GM12878 (cell line): ENCODE measurements around the gene PRTFDC1. TPM values are rescaled to one million over a fixed set of nuclear protein-coding genes. Genes with fewer than 3 reads are reported as not detected.

Experiments
- ATAC-seq: fragments of 200-7000 bp; cut with Tn5 transposase; 3 replicates; pipeline ENCODE4 v1.9.1; 2020; ENCODE audit warnings: mild to moderate bottlenecking, moderate library complexity
- BruUV-seq: library from RNA; stranded (reverse); fragments of 400-500 nt; replicated peaks from 2 replicates; lab custom pipeline; 2021; lab: Mats Ljungman, UMichigan
- CTCF ChIA-PET: fragments of 300-600 bp; sonication (Branson Sonifier 250); formaldehyde crosslinking; extraction: SDS; loops from one replicate; lab custom pipeline; 2021; ENCODE audit warnings: inconsistent platforms; lab: Yijun Ruan, JAX
- POLR2A ChIA-PET: fragments of 350-600 bp; formaldehyde crosslinking; extraction: SDS; loops from one replicate; lab custom pipeline; 2021; ENCODE audit warnings: inconsistent platforms; lab: Charles Lee
- RAD21 ChIA-PET: fragments of 300-600 bp; sonication (Branson Sonifier 250); formaldehyde crosslinking; loops from one replicate; lab custom pipeline; 2023; ENCODE audit warnings: antibody characterized with exemption; ENCODE audit not compliant: unreplicated experiment; lab: Charles Lee
- SMC1A ChIA-PET: fragments of 300-600 bp; sonication (Branson Sonifier 250); formaldehyde crosslinking; loops from one replicate; lab custom pipeline; 2023; ENCODE audit not compliant: unreplicated experiment, uncharacterized antibody; lab: Charles Lee
- DNase-seq: peaks from one replicate; pipeline ENCODE4 v3.0.0-alpha.2; 2011; ENCODE audit warnings: low read depth, low spot score
- FAIRE-seq: peaks from 3 replicates; lab custom pipeline; 2011; peaks lifted over from hg19 to GRCh38; lab: Jason Lieb, UNC
- H2AFZ ChIP-seq: 2 replicates; pipeline ENCODE4 v1.6.0; 2011; ENCODE audit warnings: low read depth, low read length, control low read depth; ENCODE audit not compliant: control insufficient read depth
- H3K27ac ChIP-seq: 2 replicates; pipeline ENCODE4 v1.5.1; 2011; ENCODE audit warnings: control low read depth; ENCODE audit not compliant: control insufficient read depth, insufficient read depth
- H3K27me3 ChIP-seq, 2 experiments: replicated peaks in 1 of 2; 2 replicates each; pipeline versions ENCODE4 v1.6.0 to v1.6.1; 2011; ENCODE audit warnings: low read length in 1 of 2; ENCODE audit not compliant: control insufficient read depth in 2 of 2, insufficient read depth in 2 of 2
- H3K36me3 ChIP-seq, 2 experiments: 2 replicates each; pipeline ENCODE4 v1.5.1; 2011; ENCODE audit warnings: low read length in 1 of 2; ENCODE audit not compliant: control insufficient read depth in 2 of 2, insufficient read depth in 2 of 2
- H3K4me1 ChIP-seq: 2 replicates; pipeline ENCODE4 v1.6.1; 2011; ENCODE audit warnings: mild to moderate bottlenecking, low read length, moderate library complexity, mixed read lengths; ENCODE audit not compliant: control insufficient read depth, insufficient read depth
- H3K4me2 ChIP-seq: 2 replicates; pipeline ENCODE4 v1.6.0; 2011; ENCODE audit warnings: control low read depth; ENCODE audit not compliant: control insufficient read depth, insufficient read depth
- H3K4me3 ChIP-seq: fragments of 200-600 bp; sonication (generic); 2 replicates; pipeline ENCODE4 v1.5.1; 2016
- H3K79me2 ChIP-seq: 2 replicates; pipeline ENCODE4 v1.6.0; 2011; ENCODE audit warnings: low read length; ENCODE audit not compliant: control insufficient read depth, insufficient read depth
- H3K9ac ChIP-seq: 2 replicates; pipeline ENCODE4 v1.8.0; 2011; ENCODE audit warnings: low read length, control low read depth, mixed read lengths; ENCODE audit not compliant: control insufficient read depth, insufficient read depth
- H3K9me3 ChIP-seq: replicated peaks from 3 replicates; pipeline ENCODE4 v1.5.1; 2011; ENCODE audit warnings: mild to moderate bottlenecking, low read length; ENCODE audit not compliant: control insufficient read depth, insufficient read depth
- H4K20me1 ChIP-seq: 2 replicates; pipeline ENCODE4 v1.6.0; 2011; ENCODE audit not compliant: control insufficient read depth, insufficient read depth
- DPF2 ChIP-seq: fragments of 450-650 bp; IDR thresholded peaks from 2 replicates; pipeline ENCODE4 v1.6.1; 2017; ENCODE audit warnings: mild to moderate bottlenecking
- EZH2 ChIP-seq: IDR thresholded peaks from 2 replicates; pipeline ENCODE4 v1.6.1; 2012; ENCODE audit warnings: low read depth, mild to moderate bottlenecking, control low read depth, inconsistent platforms, low read length, borderline replicate concordance; ENCODE audit not compliant: control insufficient read depth
- FOS ChIP-seq: IDR thresholded peaks from 3 replicates; pipeline ENCODE4 v1.6.1; 2011; ENCODE audit warnings: borderline replicate concordance; ENCODE audit not compliant: insufficient read length; ENCODE audit errors: extremely low read depth
- GABPA ChIP-seq: IDR thresholded peaks from 2 replicates; pipeline ENCODE4 v1.6.1; 2014; ENCODE audit warnings: antibody characterized with exemption, low read depth, mild to moderate bottlenecking, inconsistent platforms
- GATAD2B ChIP-seq: fragments of 450-650 bp; conservative IDR thresholded peaks from 2 replicates; pipeline ENCODE4 v1.6.1; 2017; ENCODE audit warnings: low read depth, mild to moderate bottlenecking, moderate library complexity
- KDM1A ChIP-seq: fragments of 200-600 bp; sonication (generic); IDR thresholded peaks from 2 replicates; pipeline ENCODE4 v1.6.1; 2016; ENCODE audit warnings: borderline replicate concordance
- MYB ChIP-seq: fragments of 150-350 bp; IDR thresholded peaks from 2 replicates; pipeline ENCODE4 v1.6.1; 2014; ENCODE audit warnings: mild to moderate bottlenecking, low read depth, low read length, borderline replicate concordance
- NR2C2 ChIP-seq: IDR thresholded peaks from 2 replicates; pipeline ENCODE4 v1.6.1; 2011; ENCODE audit warnings: borderline replicate concordance, low read depth; ENCODE audit not compliant: control insufficient read depth, insufficient read length
- POLR2AphosphoS2 ChIP-seq: IDR thresholded peaks from 2 replicates; pipeline ENCODE4 v1.6.1; 2011; ENCODE audit warnings: low read depth, mild to moderate bottlenecking, low read length, improper control_type of control experiment, moderate library complexity
- RELA ChIP-seq: fragments of 450-650 bp; IDR thresholded peaks from 2 replicates; pipeline ENCODE4 v1.8.0; 2014; ENCODE audit warnings: borderline replicate concordance; ENCODE audit not compliant: partially characterized antibody
- ZSCAN29 ChIP-seq: fragments of 450-650 bp; IDR thresholded peaks from 2 replicates; pipeline ENCODE4 v1.6.1; 2017; ENCODE audit warnings: mild to moderate bottlenecking, moderate library complexity
- in situ Hi-C: fragments of 300-500 bp; cut with MboI; formaldehyde crosslinking; loops from 9 replicates; pipeline ENCODE4 v1.14.3; 2018; ENCODE audit warnings: mixed read lengths
- intact Hi-C: fragments of 100-400 bp; cut with micrococcal nuclease; formaldehyde crosslinking; loops from one replicate; pipeline ENCODE4 v1.14.2; 2022; ENCODE audit not compliant: unreplicated experiment
- polyA plus RNA-seq, 11 experiments: library from polyadenylated mRNA; depleted of rRNA in 4 of 11; unstranded in 6 of 11; stranded (reverse) in 5 of 11; fragments of >200 nt; fragmentation: Nextera tagmentation in 4 of 11; fragmentation: Illumina TruSeq in 1 of 11; extraction: Ambion mirVana in 4 of 11; extraction: Trizol in 1 of 11; gene quantifications; 1 replicate in 1 of 11; 2 replicates in 10 of 11; pipeline versions ENCODE4 v1.2.1 to v1.2.3, GENCODE V29; 2011 to 2016; ENCODE audit warnings: inconsistent platforms in 2 of 11, missing spikeins in 2 of 11, low read depth in 1 of 11
- total RNA-seq, 4 experiments: library from RNA; depleted of rRNA in 3 of 4; stranded (reverse); fragments of >200 nt in 3 of 4; fragmentation: Illumina TruSeq in 1 of 4; extraction: Trizol in 1 of 4; gene quantifications; 2 replicates each; pipeline versions ENCODE4 v1.2.1 to v1.2.3, GENCODE V29; 2013 to 2021
- TF ChIP-seq, protein P1 (sequence below): fragments of 450-650 bp; IDR thresholded peaks from 2 replicates; pipeline ENCODE4 v1.6.1; 2016; ENCODE audit warnings: mild to moderate bottlenecking
- TF ChIP-seq, protein P2 (sequence below): IDR thresholded peaks from 2 replicates; pipeline ENCODE4 v1.6.1; 2011; ENCODE audit warnings: low read depth, low read length, improper control_type of control experiment, borderline replicate concordance
- TF ChIP-seq, protein P3 (sequence below): IDR thresholded peaks from 2 replicates; pipeline ENCODE4 v1.6.1; 2012; ENCODE audit warnings: improper control_type of control experiment, low read depth, low read length; ENCODE audit not compliant: insufficient replicate concordance

Gene PRTFDC1
- total and polyA plus RNA-seq, 10 of the 15 experiments (the other 5 are each of a cell fraction or from before 2014, with no cell fraction given): 5.5 to 17.3 (median 11.3) TPM

DNA sequence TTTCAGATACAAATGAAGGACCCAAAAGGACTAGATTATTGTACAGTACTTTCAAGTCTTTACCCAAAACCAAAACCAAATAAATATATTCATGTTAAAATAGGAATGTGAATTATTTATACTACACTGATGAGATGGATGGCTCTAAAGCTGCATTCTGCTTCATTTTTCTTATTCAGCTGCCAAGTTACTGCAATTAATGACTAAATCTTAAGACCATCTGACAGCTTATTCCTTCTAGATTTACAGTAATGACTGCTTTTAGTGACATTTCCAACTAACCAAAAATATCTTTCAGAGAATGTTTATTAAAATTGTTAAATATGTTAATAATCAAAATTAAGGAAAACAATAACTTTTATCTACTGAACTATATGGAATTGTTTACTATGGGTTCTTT, 42.7 kb upstream of the PRTFDC1 start:
- no peaks in the 10 kb centered on the region for H3K9me3 ChIP-seq
- no peaks in the 10 kb centered on the region for H3K36me3 ChIP-seq
- POLR2A ChIA-PET: no interaction called here
- H3K4me3 ChIP-seq: no peak overlapping the region
- no peak overlapping the region for H2AFZ ChIP-seq
- no TSS peak for BruUV-seq
- ATAC-seq (no peak), DNase-seq (no peak), FAIRE-seq (no peak)
- H3K4me1 ChIP-seq: no peaks in the 10 kb centered on the region
- RAD21 ChIA-PET: interaction anchor here (1.0 to 1.3 kb wide), 2 partner anchors 43 to 352 kb away, joined by 3 read pairs; partner anchors contain the start of gene PRTFDC1
- SMC1A ChIA-PET: interaction anchor here (0.6 to 1.0 kb wide), 3 partner anchors 9 to 378 kb away, joined by 3 read pairs; no protein-coding TSS in a partner anchor
- H3K79me2 ChIP-seq: no peaks in the 10 kb centered on the region
- H4K20me1 ChIP-seq: no peaks in the 10 kb centered on the region
- intact Hi-C loops (no loop called here), in situ Hi-C loops (no loop called here)
- CTCF ChIA-PET: interaction anchor here (0.9 to 1.9 kb wide), 2 partner anchors 9 to 377 kb away, joined by 4 to 7 read pairs; no protein-coding TSS in a partner anchor
- H3K27me3 ChIP-seq: no peaks in the 10 kb centered on the region
- TF ChIP-seq MYB (no peak), NR2C2 (no peak), RELA (no peak), GABPA (no peak), EZH2 (no peak), DPF2 (no peak), ZSCAN29 (no peak), GATAD2B (no peak), KDM1A (no peak), FOS (no peak), POLR2AphosphoS2 (no peak)
- TF ChIP-seq, protein P1, sequence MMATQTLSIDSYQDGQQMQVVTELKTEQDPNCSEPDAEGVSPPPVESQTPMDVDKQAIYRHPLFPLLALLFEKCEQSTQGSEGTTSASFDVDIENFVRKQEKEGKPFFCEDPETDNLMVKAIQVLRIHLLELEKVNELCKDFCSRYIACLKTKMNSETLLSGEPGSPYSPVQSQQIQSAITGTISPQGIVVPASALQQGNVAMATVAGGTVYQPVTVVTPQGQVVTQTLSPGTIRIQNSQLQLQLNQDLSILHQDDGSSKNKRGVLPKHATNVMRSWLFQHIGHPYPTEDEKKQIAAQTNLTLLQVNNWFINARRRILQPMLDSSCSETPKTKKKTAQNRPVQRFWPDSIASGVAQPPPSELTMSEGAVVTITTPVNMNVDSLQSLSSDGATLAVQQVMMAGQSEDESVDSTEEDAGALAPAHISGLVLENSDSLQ: no peak
- TF ChIP-seq, protein P2, sequence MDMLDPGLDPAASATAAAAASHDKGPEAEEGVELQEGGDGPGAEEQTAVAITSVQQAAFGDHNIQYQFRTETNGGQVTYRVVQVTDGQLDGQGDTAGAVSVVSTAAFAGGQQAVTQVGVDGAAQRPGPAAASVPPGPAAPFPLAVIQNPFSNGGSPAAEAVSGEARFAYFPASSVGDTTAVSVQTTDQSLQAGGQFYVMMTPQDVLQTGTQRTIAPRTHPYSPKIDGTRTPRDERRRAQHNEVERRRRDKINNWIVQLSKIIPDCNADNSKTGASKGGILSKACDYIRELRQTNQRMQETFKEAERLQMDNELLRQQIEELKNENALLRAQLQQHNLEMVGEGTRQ: no peak
- TF ChIP-seq, protein P3, sequence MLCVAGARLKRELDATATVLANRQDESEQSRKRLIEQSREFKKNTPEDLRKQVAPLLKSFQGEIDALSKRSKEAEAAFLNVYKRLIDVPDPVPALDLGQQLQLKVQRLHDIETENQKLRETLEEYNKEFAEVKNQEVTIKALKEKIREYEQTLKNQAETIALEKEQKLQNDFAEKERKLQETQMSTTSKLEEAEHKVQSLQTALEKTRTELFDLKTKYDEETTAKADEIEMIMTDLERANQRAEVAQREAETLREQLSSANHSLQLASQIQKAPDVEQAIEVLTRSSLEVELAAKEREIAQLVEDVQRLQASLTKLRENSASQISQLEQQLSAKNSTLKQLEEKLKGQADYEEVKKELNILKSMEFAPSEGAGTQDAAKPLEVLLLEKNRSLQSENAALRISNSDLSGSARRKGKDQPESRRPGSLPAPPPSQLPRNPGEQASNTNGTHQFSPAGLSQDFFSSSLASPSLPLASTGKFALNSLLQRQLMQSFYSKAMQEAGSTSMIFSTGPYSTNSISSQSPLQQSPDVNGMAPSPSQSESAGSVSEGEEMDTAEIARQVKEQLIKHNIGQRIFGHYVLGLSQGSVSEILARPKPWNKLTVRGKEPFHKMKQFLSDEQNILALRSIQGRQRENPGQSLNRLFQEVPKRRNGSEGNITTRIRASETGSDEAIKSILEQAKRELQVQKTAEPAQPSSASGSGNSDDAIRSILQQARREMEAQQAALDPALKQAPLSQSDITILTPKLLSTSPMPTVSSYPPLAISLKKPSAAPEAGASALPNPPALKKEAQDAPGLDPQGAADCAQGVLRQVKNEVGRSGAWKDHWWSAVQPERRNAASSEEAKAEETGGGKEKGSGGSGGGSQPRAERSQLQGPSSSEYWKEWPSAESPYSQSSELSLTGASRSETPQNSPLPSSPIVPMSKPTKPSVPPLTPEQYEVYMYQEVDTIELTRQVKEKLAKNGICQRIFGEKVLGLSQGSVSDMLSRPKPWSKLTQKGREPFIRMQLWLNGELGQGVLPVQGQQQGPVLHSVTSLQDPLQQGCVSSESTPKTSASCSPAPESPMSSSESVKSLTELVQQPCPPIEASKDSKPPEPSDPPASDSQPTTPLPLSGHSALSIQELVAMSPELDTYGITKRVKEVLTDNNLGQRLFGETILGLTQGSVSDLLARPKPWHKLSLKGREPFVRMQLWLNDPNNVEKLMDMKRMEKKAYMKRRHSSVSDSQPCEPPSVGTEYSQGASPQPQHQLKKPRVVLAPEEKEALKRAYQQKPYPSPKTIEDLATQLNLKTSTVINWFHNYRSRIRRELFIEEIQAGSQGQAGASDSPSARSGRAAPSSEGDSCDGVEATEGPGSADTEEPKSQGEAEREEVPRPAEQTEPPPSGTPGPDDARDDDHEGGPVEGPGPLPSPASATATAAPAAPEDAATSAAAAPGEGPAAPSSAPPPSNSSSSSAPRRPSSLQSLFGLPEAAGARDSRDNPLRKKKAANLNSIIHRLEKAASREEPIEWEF: no peak
- H3K4me2 ChIP-seq: no peak overlapping the region
- H3K27ac ChIP-seq: no peak overlapping the region
- no peak overlapping the region for H3K9ac ChIP-seq
